Lower leg skin (tissue), 4 donors: ENCODE results near the gene LRFN2. TPM values are rescaled to one million over a fixed set of nuclear protein-coding genes. Genes with fewer than 3 reads are reported as not detected.

Experiments used
- DNase-seq, 2 donors: peaks; one replicate each; pipeline ENCODE4 v3.0.0-alpha.2; 2019; ENCODE audit warnings: low spot score in 2 of 2
- H3K4me3 ChIP-seq: fragments of 200-600 bp; sonication (generic); 2 replicates; pipeline ENCODE4 v1.5.1; 2017; ENCODE audit warnings: mild to moderate bottlenecking, low read depth; ENCODE audit not compliant: poor library complexity, severe bottlenecking
- CTCF ChIP-seq, 3 donors: fragments of 450-650 bp; IDR thresholded peaks; one replicate each; pipeline ENCODE4 v1.5.1; 2016; ENCODE audit warnings: antibody characterized with exemption in 3 of 3, mild to moderate bottlenecking in 3 of 3, moderate library complexity in 2 of 3
- POLR2A ChIP-seq, 2 donors: fragments of 450-650 bp; IDR thresholded peaks; one replicate each; pipeline ENCODE4 v1.6.1; 2016 to 2017; ENCODE audit warnings: antibody characterized with exemption in 2 of 2, mild to moderate bottlenecking in 1 of 2, moderate library complexity in 1 of 2
- WGBS, 2 donors: methylation state at CpG; one replicate each; pipeline ENCODE4 v1.1.5; 2018; 5-methylcytosine and 5-hydroxymethylcytosine counted together
- intact Hi-C: fragments of 100-400 bp; cut with DNase I; formaldehyde crosslinking; loops from one replicate; pipeline ENCODE4 v1.15.0; 2023; ENCODE audit warnings: low total_unique reads
- total RNA-seq, 4 donors: library from RNA; depleted of rRNA; stranded (reverse); fragments of >200 nt; gene quantifications; one replicate each; pipeline ENCODE4 v1.1.0, GENCODE V29; 2016

The LRFN2 gene
- total RNA-seq, 4 donors from 2014 or later: 0.10 TPM; not detected in 3

- TF ChIP-seq POLR2A (IDR thresholded peaks at IDR 0.05) (no peak), CTCF (IDR thresholded peaks at IDR 0.05) (no peak)
- no peak for DNase-seq
- intact Hi-C loops: no loop called here
- H3K4me3 ChIP-seq: no peak overlapping the region
- 69 to 72% methylated on average over 1 of the region's 1 CpG for WGBS, 2 donors
These were observed 78.1 kb downstream of the LRFN2 start for GRCh38 chr6:40509086-40509485.

DNA sequence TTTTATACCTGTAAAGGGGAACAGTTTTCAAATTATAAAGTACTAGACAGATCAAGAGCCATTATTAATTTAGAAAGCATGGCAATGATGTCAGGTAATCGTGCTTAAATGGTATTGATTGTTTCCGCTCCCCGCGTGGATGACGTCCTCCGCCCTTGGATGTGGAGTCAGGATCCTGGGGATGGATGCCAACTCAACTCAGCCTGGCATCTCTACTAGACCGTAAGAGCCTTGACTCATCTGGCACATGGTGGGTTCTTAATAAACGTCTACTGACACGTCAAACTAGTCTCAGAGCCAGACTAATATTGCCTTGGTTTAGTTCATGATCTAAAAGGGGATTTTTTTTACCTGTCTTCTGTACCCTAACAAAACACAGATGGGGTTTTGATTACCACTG lies 80.2 kb downstream of the LRFN2 start:
- DNase-seq: no peak
- 40 to 51% methylated on average over 9 of the region's 9 CpGs for whole genome bisulfite sequencing, 2 donors
- TF ChIP-seq CTCF (IDR thresholded peaks at IDR 0.05) (no peak), POLR2A (IDR thresholded peaks at IDR 0.05) (no peak)
- H3K4me3 ChIP-seq: no peak overlapping the region
- intact Hi-C loops: no loop called here

DNA sequence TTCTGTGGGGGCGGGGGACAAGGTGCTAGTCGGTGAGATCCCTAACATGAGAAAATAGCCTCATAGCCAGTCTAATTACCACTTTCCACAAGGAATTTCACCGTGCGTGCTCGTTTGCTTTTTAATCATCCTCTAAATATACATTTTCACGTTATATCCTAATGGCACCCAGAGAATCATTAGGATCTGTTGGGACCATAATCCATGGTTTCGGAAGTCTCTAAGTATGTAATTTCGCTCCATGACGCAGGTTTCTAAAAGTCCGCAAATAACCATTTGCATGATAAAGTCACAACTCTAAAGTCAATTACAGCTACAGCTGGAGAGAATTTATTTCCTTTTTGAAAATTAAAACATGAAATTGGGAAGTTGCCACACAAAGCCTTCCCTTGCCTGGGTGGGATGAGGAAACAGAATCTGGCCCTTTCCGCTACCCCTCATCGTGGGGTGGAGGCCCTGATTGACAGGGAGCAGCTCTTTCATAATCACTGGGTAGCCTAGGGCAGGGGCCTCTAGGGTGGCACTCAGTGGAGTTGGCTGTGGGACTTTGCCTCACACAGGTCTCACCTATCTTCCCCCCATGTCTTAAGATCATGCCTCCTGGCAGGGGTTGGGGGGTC lies 81.9 kb downstream of the LRFN2 start:
- no peak for TF ChIP-seq POLR2A (IDR thresholded peaks at IDR 0.05)
- no peak for TF ChIP-seq CTCF (IDR thresholded peaks at IDR 0.05)
- DNase-seq: no peak
- WGBS, 2 donors: 87 to 91% methylated on average over 12 of the region's 12 CpGs
- no peak overlapping the region for H3K4me3 ChIP-seq
- intact Hi-C loops: no loop called here

- TF ChIP-seq POLR2A (IDR thresholded peaks at IDR 0.05) (no peak), CTCF (IDR thresholded peaks at IDR 0.05) (no peak)
- intact Hi-C loops: no loop called here
- H3K4me3 ChIP-seq: no peak overlapping the region
- WGBS, 2 donors: 72 to 87% methylated on average over 3 of the region's 3 CpGs
- DNase-seq: no peak
These were observed 82.9 kb downstream of the LRFN2 start for GRCh38 chr6:40504274-40504673.

- 74 to 87% methylated on average over 4 of the region's 4 CpGs for WGBS, 2 donors
These were observed 86.9 kb downstream of the LRFN2 start for GRCh38 chr6:40500227-40500626.

More at GRCh38 chr6:40500227-40500626, 86.9 kb downstream of the LRFN2 start:
- intact Hi-C loops: no loop called here
- no peak for DNase-seq
- H3K4me3 ChIP-seq: no peak overlapping the region
- TF ChIP-seq CTCF (IDR thresholded peaks at IDR 0.05) (no peak), POLR2A (IDR thresholded peaks at IDR 0.05) (no peak)
